NCI-H2029 treated with DMSO at 0.1 percent for 48 hours (cell line): Measurements from ENCODE around the gene DGKB.

Experiments used
- DNase-seq: peaks from one replicate; lab custom pipeline; 2025; lab: John Stamatoyannopoulos, UW

The DGKB gene

GRCh38 chr7:14104861-14105260, 797.7 kb downstream of the DGKB start:
- DNase-seq = no peak

- DNase-seq = no peak
Measured at GRCh38 chr7:14096159-14096558, 806.4 kb downstream of the DGKB start.

GRCh38 chr7:14095233-14095950, 807.2 kb downstream of the DGKB start:
- DNase-seq = no peak
